ENCODE data around the gene FAM193A. TPM values are rescaled to one million over a fixed set of nuclear protein-coding genes. Genes with fewer than 3 reads are reported as not detected.

FAM193A gene
- total and polyA plus RNA-seq, 2 experiments from 2014 or later = 12.0 to 22.9 TPM

DNA sequence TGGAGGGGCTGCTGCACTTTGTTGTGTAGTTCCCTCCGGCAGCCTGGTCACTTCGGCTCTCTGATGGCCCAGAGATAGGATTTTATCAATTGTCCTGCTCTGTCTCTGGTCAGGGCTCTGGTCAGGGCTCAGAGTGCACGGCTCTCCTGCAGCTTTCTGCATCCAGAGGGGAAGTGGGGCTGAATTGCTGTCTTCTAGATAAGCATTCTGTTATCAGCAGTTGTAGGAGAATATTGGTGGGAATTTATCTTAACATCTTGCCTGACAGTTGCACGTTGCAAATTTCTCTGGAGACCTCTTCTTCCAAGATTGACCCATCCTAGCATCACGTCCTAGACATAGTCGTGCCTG lies 62.8 kb downstream of the FAM193A start:
- no peaks in the 10 kb centered on the region for H3K9me2 ChIP-seq (ENCODE audit: insufficient read depth)
- H2AFZ ChIP-seq = no peak overlapping the region
- peaks cover 15% of the 10 kb centered on the region for H3F3A ChIP-seq (replicated peaks; ENCODE audit: low read depth)
- H3K4me3 ChIP-seq = no peak overlapping the region
- H3K36me3 ChIP-seq (ENCODE audit: insufficient read depth) = no peaks in the 10 kb centered on the region
- Mint-ChIP-seq H3K4me1 (peaks cover 54% of the 10 kb centered on the region), H3K9me3 (no peaks in the 10 kb centered on the region), H3K27ac (peak overlapping the region; percentile 70), H3K27me3 (ENCODE audit: insufficient read depth, low read depth, poor library complexity) (peaks cover 4% of the 10 kb centered on the region), H3K4me3 (no peak overlapping the region; the same call in 2 of the 3 replicates), H3K36me3 (ENCODE audit: low read depth) (peaks cover 35% of the 10 kb centered on the region)
- no peak for TF ChIP-seq ZNF462 (CRISPR knock-in tag; IDR thresholded peaks at IDR 0.05)
- no peak for TF ChIP-seq ZNF114 (CRISPR knock-in tag; IDR thresholded peaks at IDR 0.05)
- no peak for TF ChIP-seq EZH2phosphoT487 (IDR thresholded peaks at IDR 0.05; ENCODE audit: unreplicated experiment)
- no peak for TF ChIP-seq JUNB (IDR thresholded peaks at IDR 0.05; ENCODE audit: unreplicated experiment)
- TF ChIP-seq NANOG (IDR thresholded peaks at IDR 0.05; ENCODE audit: borderline replicate concordance) = no peak
- no peak for TF ChIP-seq EZH2 (IDR thresholded peaks at IDR 0.05; ENCODE audit: low read depth, unreplicated experiment)
- TF ChIP-seq CTCF (conservative IDR thresholded peaks at IDR 0.05; ENCODE audit: low read depth in 2 of 2) = no peak
- TF ChIP-seq, protein P1, sequence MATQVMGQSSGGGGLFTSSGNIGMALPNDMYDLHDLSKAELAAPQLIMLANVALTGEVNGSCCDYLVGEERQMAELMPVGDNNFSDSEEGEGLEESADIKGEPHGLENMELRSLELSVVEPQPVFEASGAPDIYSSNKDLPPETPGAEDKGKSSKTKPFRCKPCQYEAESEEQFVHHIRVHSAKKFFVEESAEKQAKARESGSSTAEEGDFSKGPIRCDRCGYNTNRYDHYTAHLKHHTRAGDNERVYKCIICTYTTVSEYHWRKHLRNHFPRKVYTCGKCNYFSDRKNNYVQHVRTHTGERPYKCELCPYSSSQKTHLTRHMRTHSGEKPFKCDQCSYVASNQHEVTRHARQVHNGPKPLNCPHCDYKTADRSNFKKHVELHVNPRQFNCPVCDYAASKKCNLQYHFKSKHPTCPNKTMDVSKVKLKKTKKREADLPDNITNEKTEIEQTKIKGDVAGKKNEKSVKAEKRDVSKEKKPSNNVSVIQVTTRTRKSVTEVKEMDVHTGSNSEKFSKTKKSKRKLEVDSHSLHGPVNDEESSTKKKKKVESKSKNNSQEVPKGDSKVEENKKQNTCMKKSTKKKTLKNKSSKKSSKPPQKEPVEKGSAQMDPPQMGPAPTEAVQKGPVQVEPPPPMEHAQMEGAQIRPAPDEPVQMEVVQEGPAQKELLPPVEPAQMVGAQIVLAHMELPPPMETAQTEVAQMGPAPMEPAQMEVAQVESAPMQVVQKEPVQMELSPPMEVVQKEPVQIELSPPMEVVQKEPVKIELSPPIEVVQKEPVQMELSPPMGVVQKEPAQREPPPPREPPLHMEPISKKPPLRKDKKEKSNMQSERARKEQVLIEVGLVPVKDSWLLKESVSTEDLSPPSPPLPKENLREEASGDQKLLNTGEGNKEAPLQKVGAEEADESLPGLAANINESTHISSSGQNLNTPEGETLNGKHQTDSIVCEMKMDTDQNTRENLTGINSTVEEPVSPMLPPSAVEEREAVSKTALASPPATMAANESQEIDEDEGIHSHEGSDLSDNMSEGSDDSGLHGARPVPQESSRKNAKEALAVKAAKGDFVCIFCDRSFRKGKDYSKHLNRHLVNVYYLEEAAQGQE (IDR thresholded peaks at IDR 0.05; ENCODE audit: unreplicated experiment) = no peak
- TF ChIP-seq STAT1 (IDR thresholded peaks at IDR 0.05; ENCODE audit: unreplicated experiment) = no peak
- no peak for TF ChIP-seq POLR2AphosphoS5 (IDR thresholded peaks at IDR 0.05; ENCODE audit: low read depth)
- no peak for TF ChIP-seq CREB1 (CRISPR knock-in tag; IDR thresholded peaks at IDR 0.05; ENCODE audit: low read depth)
- TF ChIP-seq ETS1 (IDR thresholded peaks at IDR 0.05) = no peak
- no peak for TF ChIP-seq ZNF331 (CRISPR knock-in tag; IDR thresholded peaks at IDR 0.05; ENCODE audit: low read depth)
- no peak overlapping the region for H3K4me2 ChIP-seq
- H3K4me1 ChIP-seq (ENCODE audit: insufficient read depth) = peaks cover 45% of the 10 kb centered on the region
- no peaks in the 10 kb centered on the region for H3K27me3 ChIP-seq (ENCODE audit: insufficient read depth)
- DNase-seq (ENCODE audit: low spot score) (no peak), ATAC-seq (no peak)
- peak overlapping the region; percentile 92 for H3K27ac ChIP-seq (ENCODE audit: low read depth)
- H4K20me1 ChIP-seq (replicated peaks; ENCODE audit: insufficient read depth) = peaks cover 18% of the 10 kb centered on the region
- peaks cover 84% of the 10 kb centered on the region for H3K79me2 ChIP-seq (replicated peaks; ENCODE audit: insufficient read depth)
